NK-92 (cell line): ENCODE data around the gene STXBP1.

Source experiments
- DNase-seq: peaks from one replicate; lab custom pipeline; 2025; ENCODE audit not compliant: unreplicated experiment; lab: John Stamatoyannopoulos, UW

Gene STXBP1

GRCh38 chr9:127651697-127652610 is 39.9 kb downstream of the STXBP1 start:
- DNase-seq, result no peak

GRCh38 chr9:127652733-127653132 is 40.7 kb downstream of the STXBP1 start:
- no peak for DNase-seq

DNA sequence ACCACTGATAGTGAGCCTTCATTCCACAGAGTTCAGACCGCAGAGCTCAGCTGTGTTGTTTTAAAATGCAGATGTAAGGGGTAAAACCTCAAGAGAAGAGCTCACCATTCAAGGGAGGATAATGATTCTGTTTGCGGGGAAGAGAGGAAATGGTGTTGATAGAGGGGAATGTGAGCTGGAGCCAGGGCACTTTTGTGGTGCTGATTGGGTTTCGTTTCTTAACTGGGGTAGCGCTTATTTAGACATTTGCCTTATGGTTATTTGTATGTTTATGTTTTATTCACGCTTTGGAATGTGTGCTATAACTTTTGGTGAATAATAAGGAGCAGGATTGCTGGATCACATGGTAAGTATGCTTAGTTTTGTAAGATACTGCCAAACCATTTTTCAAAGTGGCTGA is 42.5 kb downstream of the STXBP1 start:
- no peak for DNase-seq

GRCh38 chr9:127658428-127658827 is 46.4 kb downstream of the STXBP1 start:
- no peak for DNase-seq

- no peak for DNase-seq
Observed at GRCh38 chr9:127660886-127661741, 49.0 kb downstream of the STXBP1 start.

DNA sequence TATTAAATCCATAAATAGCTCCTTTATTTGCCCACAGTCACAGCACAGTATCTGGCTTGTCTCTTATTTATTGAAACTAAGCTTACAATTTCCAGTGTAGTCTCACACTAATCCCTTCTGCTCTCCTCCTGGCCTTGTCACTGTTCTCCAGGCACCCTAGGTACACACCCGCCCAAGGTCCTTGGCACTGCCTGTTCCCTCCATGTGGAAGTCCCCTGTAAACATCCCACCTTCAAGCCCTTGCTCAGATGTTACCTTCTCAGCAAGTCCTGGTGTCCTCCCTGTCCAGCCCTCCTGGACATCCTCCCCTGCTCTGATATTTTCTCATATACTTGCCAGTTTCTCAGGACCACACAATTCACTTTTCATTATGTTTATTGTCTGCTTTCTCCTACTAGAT is 50.5 kb downstream of the STXBP1 start:
- DNase-seq, result no peak

GRCh38 chr9:127664324-127664677 is 52.2 kb downstream of the STXBP1 start:
- no peak for DNase-seq

DNA sequence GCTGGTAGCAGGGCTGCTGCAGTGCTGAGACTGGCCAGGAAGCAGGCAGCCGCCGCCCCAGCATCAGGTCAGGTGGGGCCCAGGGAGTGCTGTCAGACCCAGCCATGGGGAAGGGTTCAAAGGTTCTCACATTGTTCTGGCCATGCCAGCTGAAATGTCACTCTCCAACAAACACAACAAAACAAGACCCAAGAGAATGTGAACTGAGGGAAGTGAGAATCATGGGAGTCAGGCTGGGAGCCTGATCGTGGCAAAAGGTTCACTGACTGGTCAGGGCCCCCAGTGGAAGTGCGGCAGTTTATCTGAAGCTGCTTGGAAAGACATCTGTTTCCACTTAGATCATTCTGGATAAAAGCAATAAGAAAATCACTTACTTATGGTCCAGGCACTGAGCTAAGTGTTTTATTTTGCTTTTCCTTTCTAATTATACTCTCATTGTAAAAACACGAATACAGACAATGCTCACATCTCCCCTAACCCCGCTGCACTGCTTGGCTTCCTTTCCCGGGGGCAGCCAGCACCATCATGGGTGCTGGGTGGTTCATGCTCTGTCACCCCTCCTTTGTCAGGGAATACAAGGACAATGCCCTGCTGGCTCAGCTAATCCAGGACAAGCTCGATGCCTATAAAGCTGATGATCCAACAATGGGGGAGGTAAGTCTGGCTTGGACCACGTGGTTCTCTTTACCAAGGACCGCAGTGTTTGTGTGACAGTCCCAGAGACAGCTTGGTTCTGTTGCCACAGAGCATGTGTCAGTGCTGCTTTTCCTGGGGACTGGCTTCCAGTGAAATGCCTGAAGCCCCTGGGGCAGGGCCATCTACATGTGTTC is 52.8 kb downstream of the STXBP1 start:
- DNase-seq, result no peak

- DNase-seq, result no peak
Observed at GRCh38 chr9:127667127-127667844, 55.2 kb downstream of the STXBP1 start.

DNA sequence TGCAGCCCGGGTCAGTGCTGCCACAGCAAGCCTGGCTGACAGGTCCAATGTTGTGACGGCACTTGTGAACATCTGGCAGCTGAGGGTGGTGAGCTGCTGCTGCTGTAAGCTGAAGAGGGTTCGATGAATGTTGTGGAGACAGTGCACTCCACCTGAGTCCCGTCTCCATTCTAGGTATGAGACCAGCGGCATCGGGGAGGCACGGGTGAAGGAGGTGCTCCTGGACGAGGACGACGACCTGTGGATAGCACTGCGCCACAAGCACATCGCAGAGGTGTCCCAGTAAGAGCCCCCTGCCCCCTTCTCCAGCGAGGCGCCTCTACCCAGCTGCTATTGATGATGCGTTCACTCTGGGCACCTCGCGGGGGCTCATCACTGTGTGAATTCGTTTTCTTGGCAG is 55.8 kb downstream of the STXBP1 start:
- no peak for DNase-seq

DNA sequence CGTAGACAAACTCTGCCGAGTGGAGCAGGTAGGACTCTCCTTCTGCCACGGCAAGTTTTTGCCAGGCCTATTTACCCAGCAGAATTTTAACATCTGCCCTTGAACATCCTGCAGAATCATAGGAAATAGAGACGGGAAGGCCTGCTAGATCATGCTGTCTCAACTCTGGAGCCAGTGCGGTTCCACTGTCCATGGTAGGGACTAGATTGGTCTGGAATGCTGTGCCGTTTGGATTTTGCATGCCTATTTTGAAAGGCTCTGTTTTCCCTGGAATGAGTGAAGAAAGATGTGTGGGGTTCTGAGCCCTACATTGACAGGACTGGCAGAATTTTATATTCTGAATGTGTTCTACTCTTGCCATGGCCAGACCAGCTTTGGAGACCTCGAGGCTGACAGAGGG is 61.2 kb downstream of the STXBP1 start:
- DNase-seq, result no peak

DNA sequence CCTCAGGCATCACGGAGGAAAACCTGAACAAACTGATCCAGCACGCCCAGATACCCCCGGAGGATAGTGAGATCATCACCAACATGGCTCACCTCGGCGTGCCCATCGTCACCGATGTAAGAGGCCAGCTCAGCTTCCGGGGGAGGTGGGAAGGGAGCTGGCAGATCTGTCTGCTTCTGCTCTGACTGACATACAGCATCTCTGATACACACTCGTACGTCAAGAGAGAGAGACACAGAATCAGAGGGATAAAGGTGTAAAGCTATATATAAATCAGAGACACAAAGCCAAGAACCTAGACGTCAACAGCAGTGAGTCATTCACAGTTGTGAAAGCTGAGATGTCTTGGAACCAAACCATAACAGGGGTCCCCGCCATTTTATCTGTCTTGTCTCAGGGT is 64.6 kb downstream of the STXBP1 start:
- DNase-seq, result no peak

- no peak for DNase-seq
Observed at GRCh38 chr9:127679506-127679905, 67.4 kb downstream of the STXBP1 start.

DNA sequence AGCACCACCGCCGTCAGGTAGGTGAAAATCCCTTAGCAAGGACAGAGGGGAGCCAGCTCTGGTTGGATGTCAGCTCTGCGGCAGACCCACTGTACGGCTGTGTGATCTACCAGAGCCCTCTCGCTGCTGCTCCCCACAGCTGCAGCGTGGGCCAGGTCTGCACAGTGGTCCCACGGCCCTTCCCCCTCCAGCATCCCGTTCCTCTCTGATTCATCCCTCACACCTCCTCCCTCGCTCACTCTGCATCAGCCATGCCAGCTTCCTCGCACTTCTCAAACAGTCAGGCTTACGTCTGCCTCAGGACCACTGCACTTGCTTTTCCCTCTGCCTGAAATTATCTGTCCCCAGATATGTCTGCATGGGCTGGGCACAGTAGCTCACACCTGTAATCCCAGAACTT is 68.1 kb downstream of the STXBP1 start:
- no peak for DNase-seq

GRCh38 chr9:127680846-127681245 is 68.8 kb downstream of the STXBP1 start:
- DNase-seq, result no peak

DNA sequence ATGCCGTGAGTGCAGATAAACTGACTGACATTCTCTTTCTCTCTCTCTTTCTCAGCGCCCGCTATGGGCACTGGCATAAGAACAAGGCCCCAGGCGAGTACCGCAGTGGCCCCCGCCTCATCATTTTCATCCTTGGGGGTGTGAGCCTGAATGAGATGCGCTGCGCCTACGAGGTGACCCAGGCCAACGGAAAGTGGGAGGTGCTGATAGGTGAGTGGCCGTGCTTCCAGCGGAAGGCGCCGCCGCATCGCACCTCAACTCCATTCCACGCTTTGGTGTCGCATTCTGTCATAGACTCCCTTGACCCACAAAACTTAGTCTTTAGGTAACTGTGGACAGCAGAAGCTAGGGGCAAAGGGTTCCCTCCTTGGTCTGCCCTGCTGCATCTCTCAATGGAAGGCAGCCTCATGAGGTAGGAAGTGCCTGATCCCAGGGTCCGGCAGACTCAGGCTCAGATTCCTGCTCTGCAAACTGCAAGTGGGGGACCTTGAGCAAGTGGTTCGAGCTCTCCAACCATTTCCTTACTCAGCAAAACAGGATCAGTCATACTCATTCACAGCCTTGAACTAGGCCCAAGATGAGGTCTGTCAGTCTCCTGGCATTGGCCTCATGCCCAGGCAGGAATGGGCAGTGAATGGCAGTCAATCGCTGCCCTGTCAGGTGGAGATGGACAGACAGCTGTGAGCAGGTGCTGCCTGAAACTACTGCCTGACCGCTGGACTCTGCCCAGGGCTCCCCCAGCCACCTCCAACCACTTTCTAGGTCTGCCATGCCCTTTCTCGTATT is 70.5 kb downstream of the STXBP1 start:
- DNase-seq, result no peak

DNA sequence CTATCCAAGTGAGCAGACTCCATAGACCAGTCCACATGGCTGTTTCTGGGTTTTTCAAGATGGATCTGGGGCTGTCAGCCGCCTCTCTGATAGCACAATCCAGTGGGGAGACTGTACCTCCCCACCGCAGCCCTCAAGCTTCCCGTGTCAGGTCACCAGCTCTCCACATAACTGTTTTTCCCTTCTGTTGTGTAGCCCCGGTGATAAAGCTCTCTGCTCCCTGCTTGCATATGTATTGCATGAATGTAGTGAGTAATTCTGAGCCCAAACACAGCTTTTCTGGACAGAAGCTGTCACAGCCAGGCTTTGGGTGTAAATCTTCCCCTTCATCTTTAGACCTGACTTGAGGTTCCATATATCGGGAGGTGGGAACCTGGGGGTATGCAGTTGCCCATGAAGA is 71.6 kb downstream of the STXBP1 start:
- DNase-seq, result no peak

DNA sequence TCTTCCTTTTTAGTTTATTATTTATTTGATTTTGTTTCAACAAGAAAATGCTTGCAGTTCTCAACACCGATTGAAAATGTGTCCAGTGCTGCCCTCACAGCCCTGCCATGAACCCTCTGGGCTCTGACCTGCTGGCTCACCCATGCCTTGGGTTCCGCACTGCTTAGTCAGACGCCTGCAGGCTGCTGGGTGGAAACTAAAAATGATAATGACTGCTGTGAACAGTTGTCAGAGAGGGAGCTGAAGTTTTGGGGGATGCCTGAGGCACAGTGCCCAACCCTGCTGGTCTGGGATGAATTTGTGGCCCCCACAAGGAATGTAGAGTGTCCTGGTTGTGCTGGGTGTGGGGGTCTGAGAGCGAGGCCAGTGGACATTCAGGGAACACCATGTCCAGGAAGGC is 72.5 kb downstream of the STXBP1 start:
- no peak for DNase-seq

- DNase-seq, result no peak
Observed at GRCh38 chr9:127686461-127687393, 74.7 kb downstream of the STXBP1 start.
